HEK293 (cell line): ENCODE measurements around the gene ABTB2.

Experiments used
- CTCF ChIA-PET: fragments of 350-600 bp; formaldehyde crosslinking; extraction: SDS; loops from one replicate; lab custom pipeline; 2021; ENCODE audit warnings: antibody characterized with exemption; lab: Yijun Ruan, JAX
- POLR2A ChIA-PET: fragments of 300-600 bp; formaldehyde crosslinking; extraction: SDS; loops from one replicate; lab custom pipeline; 2020; ENCODE audit warnings: antibody characterized with exemption, inconsistent platforms; lab: Yijun Ruan, JAX
- H3K27ac ChIP-seq: fragments of 200-500 bp; sonication (Bioruptor generic); 2 replicates; pipeline ENCODE4 v1.5.1; 2014; ENCODE audit warnings: low read depth, low read length, control low read depth, inconsistent platforms; ENCODE audit errors: extremely low read depth
- H3K36me3 ChIP-seq, 2 experiments: fragments of 200-500 bp in 1 of 2; sonication (Bioruptor generic) in 1 of 2; 1 replicate in 1 of 2; 2 replicates in 1 of 2; pipeline ENCODE4 v1.5.1; 2014 to 2017; ENCODE audit warnings: inconsistent platforms in 2 of 2, low read length in 2 of 2; ENCODE audit not compliant: control insufficient read depth in 2 of 2, insufficient read depth in 1 of 2
- H3K4me1 ChIP-seq: fragments of 200-500 bp; sonication (Bioruptor generic); 2 replicates; pipeline ENCODE4 v1.5.1; 2014; ENCODE audit warnings: mild to moderate bottlenecking, low read length, inconsistent platforms; ENCODE audit not compliant: control insufficient read depth, insufficient read depth
- H3K4me3 ChIP-seq: 2 replicates; pipeline ENCODE4 v1.5.1; 2011; ENCODE audit warnings: low read depth, mild to moderate bottlenecking, control low read depth, low read length, moderate library complexity
- H3K9me3 ChIP-seq: fragments of 200-500 bp; sonication (Bioruptor generic); 2 replicates; pipeline ENCODE4 v1.5.1; 2014; ENCODE audit warnings: low read depth, low read length, inconsistent platforms; ENCODE audit not compliant: control insufficient read depth, insufficient read depth
- IKZF3 ChIP-seq: fragments of 450-650 bp; IDR thresholded peaks from 2 replicates; pipeline ENCODE4 v1.5.0; 2018; ENCODE audit warnings: missing biosample characterization, mild to moderate bottlenecking, missing genetic modification characterization, moderate library complexity
- MEIS1 ChIP-seq: sonication (generic); formaldehyde crosslinking; IDR thresholded peaks from 2 replicates; pipeline ENCODE4 v1.8.1; 2022; ENCODE audit warnings: missing genetic modification reagents, mild to moderate bottlenecking, borderline replicate concordance
- PRDM4 ChIP-seq: fragments of 450-650 bp; formaldehyde crosslinking; IDR thresholded peaks from 2 replicates; pipeline ENCODE4 v1.5.1; 2017; ENCODE audit warnings: missing biosample characterization, missing genetic modification characterization
- SCRT2 ChIP-seq: fragments of 450-650 bp; formaldehyde crosslinking; IDR thresholded peaks from 2 replicates; pipeline ENCODE4 v1.5.1; 2016; ENCODE audit warnings: missing biosample characterization, missing genetic modification characterization
- ZNF132 ChIP-seq: fragments of 450-650 bp; formaldehyde crosslinking; IDR thresholded peaks from 2 replicates; pipeline ENCODE4 v1.5.1; 2017; ENCODE audit warnings: missing biosample characterization, missing genetic modification characterization, borderline replicate concordance
- ZNF146 ChIP-seq: fragments of 450-650 bp; formaldehyde crosslinking; IDR thresholded peaks from 2 replicates; pipeline ENCODE4 v1.5.1; 2016; ENCODE audit warnings: missing biosample characterization, missing genetic modification characterization
- ZNF221 ChIP-seq: fragments of 450-650 bp; formaldehyde crosslinking; IDR thresholded peaks from 2 replicates; pipeline ENCODE4 v1.5.1; 2017; ENCODE audit warnings: missing biosample characterization, missing genetic modification characterization, borderline replicate concordance
- ZNF48 ChIP-seq: fragments of 450-650 bp; formaldehyde crosslinking; IDR thresholded peaks from 2 replicates; pipeline ENCODE4 v1.5.1; 2016; ENCODE audit warnings: missing biosample characterization, missing genetic modification characterization
- ZNF639 ChIP-seq: fragments of 450-650 bp; formaldehyde crosslinking; IDR thresholded peaks from 2 replicates; pipeline ENCODE4 v1.5.1; 2016; ENCODE audit warnings: missing biosample characterization, missing genetic modification characterization
- ZNF654 ChIP-seq: fragments of 450-650 bp; formaldehyde crosslinking; IDR thresholded peaks from 2 replicates; pipeline ENCODE4 v1.5.1; 2016; ENCODE audit warnings: low read depth, missing biosample characterization, missing genetic modification characterization
- ZNF791 ChIP-seq: fragments of 450-650 bp; formaldehyde crosslinking; IDR thresholded peaks from 2 replicates; pipeline ENCODE4 v1.5.1; 2016; ENCODE audit warnings: missing biosample characterization, missing genetic modification characterization
- ZNF830 ChIP-seq: fragments of 450-650 bp; IDR thresholded peaks from 2 replicates; pipeline ENCODE4 v1.5.0; 2018; ENCODE audit warnings: missing biosample characterization, missing genetic modification characterization, low read depth, mild to moderate bottlenecking, moderate library complexity
- ZSCAN23 ChIP-seq: fragments of 450-650 bp; formaldehyde crosslinking; IDR thresholded peaks from 2 replicates; pipeline ENCODE4 v1.5.1; 2016; ENCODE audit warnings: missing biosample characterization, missing genetic modification characterization

The ABTB2 gene

GRCh38 chr11:34242037-34242625 lies 115.7 kb downstream of the ABTB2 start:
- CTCF ChIA-PET: interaction anchor here (0.8 to 1.5 kb wide), 2 partner anchors 9 to 162 kb away, joined by 3 to 4 read pairs; no protein-coding TSS in a partner anchor
- no peaks in the 10 kb centered on the region for H3K9me3 ChIP-seq
- H3K36me3 ChIP-seq: no peaks in the 10 kb centered on the region
- 0 out of 2 replicates have a peak, but pooled peaks cover 5% of the 10 kb centered on the region for H3K4me1 ChIP-seq
- POLR2A ChIA-PET: interaction anchor here (1.4 kb wide), 1 partner anchor 116 kb away, joined by 5 read pairs; the partner anchor contains the start of gene ABTB2
- TF ChIP-seq ZNF132 (no peak), ZNF221 (tag by site-specific recombination) (no peak), ZNF791 (tag by site-specific recombination) (no peak), ZNF48 (tag by site-specific recombination) (no peak), ZNF639 (tag by site-specific recombination) (no peak), ZSCAN23 (tag by site-specific recombination) (no peak), IKZF3 (tag by site-specific recombination) (no peak), SCRT2 (tag by site-specific recombination) (no peak)
- H3K27ac ChIP-seq: no peak overlapping the region
- H3K4me3 ChIP-seq: no peak overlapping the region

- ChIA-PET POLR2A (interaction anchor here (1.2 kb wide), 1 partner anchor 118 kb away, joined by 3 read pairs; the partner anchor contains the start of gene ABTB2), CTCF (no interaction called here)
- H3K27ac ChIP-seq: no peak overlapping the region
Observed at GRCh38 chr11:34240150-34240494, 117.7 kb downstream of the ABTB2 start.

GRCh38 chr11:34239465-34240149 lies 118.2 kb downstream of the ABTB2 start:
- H3K36me3 ChIP-seq: no peaks in the 10 kb centered on the region
- ChIA-PET CTCF (interaction anchor here (0.7 to 0.9 kb wide), 2 partner anchors 13 to 256 kb away, joined by 3 to 4 read pairs; no protein-coding TSS in a partner anchor), POLR2A (interaction anchor here (1.2 kb wide), 1 partner anchor 118 kb away, joined by 3 read pairs; the partner anchor contains the start of gene ABTB2)
- 0 out of 2 replicates have a peak, but pooled peaks cover 5% of the 10 kb centered on the region for H3K4me1 ChIP-seq
- H3K27ac ChIP-seq: no peak overlapping the region
- H3K4me3 ChIP-seq: no peak overlapping the region
- TF ChIP-seq ZNF146 (tag by site-specific recombination) (no peak), ZNF654 (tag by site-specific recombination) (no peak), ZSCAN23 (tag by site-specific recombination) (no peak), ZNF830 (tag by site-specific recombination) (no peak), MEIS1 (CRISPR knock-in tag) (no peak)
- TF ChIP-seq, all 188 proteins: peak for 0
- H3K9me3 ChIP-seq: no peaks in the 10 kb centered on the region

More at GRCh38 chr11:34240150-34240494, 117.7 kb downstream of the ABTB2 start:
- H3K9me3 ChIP-seq: no peaks in the 10 kb centered on the region
- H3K4me3 ChIP-seq: no peak overlapping the region
- no peak for TF ChIP-seq PRDM4 (tag by site-specific recombination)
- TF ChIP-seq, all 188 proteins: peak for 0
- Histone ChIP-seq H3K36me3 (no peaks in the 10 kb centered on the region), H3K4me1 (0 out of 2 replicates have a peak, but pooled peaks cover 5% of the 10 kb centered on the region)
